SKM-1 treated with dmso at 0.1 percent for 144 hours (cell line): Measurements from ENCODE around the gene SMARCA5.

Source experiments
- DNase-seq: peaks from one replicate; lab custom pipeline; 2025; ENCODE audit not compliant: unreplicated experiment; lab: John Stamatoyannopoulos, UW

SMARCA5 gene

GRCh38 chr4:143531380-143531779 is 17.9 kb downstream of the SMARCA5 start:
- no peak for DNase-seq

GRCh38 chr4:143531788-143532491 is 18.4 kb downstream of the SMARCA5 start:
- no peak for DNase-seq

GRCh38 chr4:143538979-143539669 is 25.6 kb downstream of the SMARCA5 start:
- DNase-seq = no peak

- DNase-seq = no peak
These were observed 26.1 kb downstream of the SMARCA5 start for GRCh38 chr4:143539670-143540023.

GRCh38 chr4:143549928-143550327 is 36.4 kb downstream of the SMARCA5 start:
- no peak for DNase-seq

- DNase-seq = no peak
These were observed 41.5 kb downstream of the SMARCA5 start for GRCh38 chr4:143554728-143555597.

GRCh38 chr4:143555676-143556075 is 42.2 kb downstream of the SMARCA5 start:
- no peak for DNase-seq

GRCh38 chr4:143558286-143558685 is 44.8 kb downstream of the SMARCA5 start:
- DNase-seq = no peak

- no peak for DNase-seq
These were observed 45.6 kb downstream of the SMARCA5 start for GRCh38 chr4:143558823-143559756.

- DNase-seq = no peak
These were observed 46.2 kb downstream of the SMARCA5 start for GRCh38 chr4:143559757-143560147.

GRCh38 chr4:143564472-143564871 is 51.0 kb downstream of the SMARCA5 start:
- no peak for DNase-seq

- no peak for DNase-seq
These were observed 61.8 kb downstream of the SMARCA5 start for GRCh38 chr4:143575331-143575730.

- no peak for DNase-seq
These were observed 67.9 kb downstream of the SMARCA5 start for GRCh38 chr4:143581331-143581946.

- no peak for DNase-seq
These were observed 72.0 kb downstream of the SMARCA5 start for GRCh38 chr4:143585548-143585947.

- DNase-seq = no peak
These were observed 72.6 kb downstream of the SMARCA5 start for GRCh38 chr4:143586080-143586479.

GRCh38 chr4:143587703-143588102 is 74.2 kb downstream of the SMARCA5 start:
- DNase-seq = no peak

- no peak for DNase-seq
These were observed 83.8 kb downstream of the SMARCA5 start for GRCh38 chr4:143597276-143597675.

GRCh38 chr4:143598816-143599215 is 85.3 kb downstream of the SMARCA5 start:
- DNase-seq = no peak

- no peak for DNase-seq
These were observed 86.3 kb downstream of the SMARCA5 start for GRCh38 chr4:143599827-143600226.

- DNase-seq = no peak
These were observed 93.0 kb downstream of the SMARCA5 start for GRCh38 chr4:143606480-143606879.
